Activated CD4-positive, alpha-beta T cell treated with anti-CD3 and anti-CD28 coated beads for 36 hours (primary cell): ENCODE measurements around the gene PDXDC1. TPM values are rescaled to one million over a fixed set of nuclear protein-coding genes. Genes with fewer than 3 reads are reported as not detected.
"Not testable (repeated sequence)": the region's sequence is repeated elsewhere in the genome, so short reads cannot be mapped to it uniquely, and the experiment has no call there.

ENCODE experiments used
- ATAC-seq: fragments of 200-7000 bp; cut with Tn5 transposase; one replicate; pipeline ENCODE4 v1.10.0; 2021; ENCODE audit warnings: mild to moderate bottlenecking, moderate library complexity
- CTCF ChIA-PET: fragments of 350-600 bp; sonication (Branson Sonifier 250); formaldehyde crosslinking; loops from one replicate; lab custom pipeline; 2021; ENCODE audit warnings: antibody characterized with exemption; lab: Charles Lee
- POLR2A ChIA-PET: fragments of 350-600 bp; sonication (Branson Sonifier 250); formaldehyde crosslinking; loops from one replicate; lab custom pipeline; 2021; ENCODE audit warnings: antibody characterized with exemption, inconsistent platforms; lab: Charles Lee
- DNase-seq: peaks from one replicate; pipeline ENCODE4 v3.0.0-alpha.2; 2020
- H3K27ac Mint-ChIP-seq: one replicate; pipeline ENCODE4 v1.8.0; 2021; ENCODE audit warnings: mixed read lengths
- H3K27me3 Mint-ChIP-seq: one replicate; pipeline ENCODE4 v1.8.0; 2021; ENCODE audit warnings: mixed read lengths
- H3K36me3 Mint-ChIP-seq: one replicate; pipeline ENCODE4 v1.8.0; 2021; ENCODE audit warnings: low read depth, mixed read lengths
- H3K4me1 Mint-ChIP-seq: one replicate; pipeline ENCODE4 v1.8.0; 2021; ENCODE audit warnings: mixed read lengths
- H3K4me3 Mint-ChIP-seq: one replicate; pipeline ENCODE4 v1.8.0; 2021; ENCODE audit warnings: mild to moderate bottlenecking, moderate library complexity, mixed read lengths
- H3K9me3 Mint-ChIP-seq: one replicate; pipeline ENCODE4 v1.8.0; 2021; ENCODE audit warnings: low read depth, mixed read lengths
- intact Hi-C, 2 experiments: fragments of 100-400 bp; cut with DNase I in 1 of 2; cut with micrococcal nuclease in 1 of 2; formaldehyde crosslinking; loops; one replicate each; pipeline versions ENCODE4 v1.14.2 to v1.15.1; 2022 to 2024; cut with DNase I, micrococcal nuclease
- total RNA-seq, 2 experiments: library from RNA; stranded (reverse); gene quantifications; one replicate each; pipeline ENCODE4 v1.2.3, GENCODE V29; 2021

Gene PDXDC1
- total RNA-seq, 2 experiments from 2014 or later, result 50.6 to 53.9 TPM

GRCh38 chr16:14975418-14976194 is 780 bp downstream of the PDXDC1 start:
- H3K4me1 Mint-ChIP-seq, result peaks cover 14% of the 10 kb centered on the region
- H3K36me3 Mint-ChIP-seq, POLR2A ChIA-PET, H3K9me3 Mint-ChIP-seq, H3K27me3 Mint-ChIP-seq: not testable (repeated sequence)
- ATAC-seq (peak; percentile 16), DNase-seq (peak; percentile 70)
- CTCF ChIA-PET, result interaction anchor here (0.6 kb wide), 1 partner anchor 1062 kb away, joined by 3 read pairs; no protein-coding TSS in a partner anchor
- H3K27ac Mint-ChIP-seq, result peak overlapping the region; percentile 76
- intact Hi-C loops, result loop anchor here in 1 of 2 experiments (1.0 to 5.0 kb wide), 4 partner anchors 47 to 343 kb away; partner anchors contain the start of genes BFAR and NTAN1
- peak overlapping the region; percentile 84 for H3K4me3 Mint-ChIP-seq

- H3K27me3 Mint-ChIP-seq, POLR2A ChIA-PET, H3K4me3 Mint-ChIP-seq, ATAC-seq, H3K27ac Mint-ChIP-seq, H3K36me3 Mint-ChIP-seq, H3K9me3 Mint-ChIP-seq, CTCF ChIA-PET, DNase-seq: not testable (repeated sequence)
- peaks cover 17% of the 10 kb centered on the region for H3K4me1 Mint-ChIP-seq
- intact Hi-C loops, result loop anchor here in 1 of 2 experiments (5.0 kb wide), 2 partner anchors 45 to 95 kb away; no protein-coding TSS in a partner anchor
These were observed 2.3 kb downstream of the PDXDC1 start for GRCh38 chr16:14976971-14977736.

- intact Hi-C loops, result loop anchor here in 1 of 2 experiments (5.0 kb wide), 2 partner anchors 44 to 94 kb away; no protein-coding TSS in a partner anchor
- H3K27me3 Mint-ChIP-seq, H3K36me3 Mint-ChIP-seq, DNase-seq, POLR2A ChIA-PET, H3K27ac Mint-ChIP-seq, H3K4me3 Mint-ChIP-seq, CTCF ChIA-PET, ATAC-seq, H3K9me3 Mint-ChIP-seq: not testable (repeated sequence)
- H3K4me1 Mint-ChIP-seq, result peaks cover 17% of the 10 kb centered on the region
These were observed 3.5 kb downstream of the PDXDC1 start for GRCh38 chr16:14978281-14978680.

- H3K27ac Mint-ChIP-seq, CTCF ChIA-PET, H3K27me3 Mint-ChIP-seq, H3K36me3 Mint-ChIP-seq, H3K4me3 Mint-ChIP-seq, H3K9me3 Mint-ChIP-seq, ATAC-seq, DNase-seq, POLR2A ChIA-PET: not testable (repeated sequence)
- intact Hi-C loops, result loop anchor here in 1 of 2 experiments (5.0 kb wide), 2 partner anchors 43 to 93 kb away; no protein-coding TSS in a partner anchor
- peaks cover 15% of the 10 kb centered on the region for H3K4me1 Mint-ChIP-seq
These were observed 4.1 kb downstream of the PDXDC1 start for GRCh38 chr16:14978908-14979307.

- ATAC-seq, POLR2A ChIA-PET, H3K4me3 Mint-ChIP-seq, H3K27me3 Mint-ChIP-seq, H3K27ac Mint-ChIP-seq, DNase-seq, CTCF ChIA-PET, H3K9me3 Mint-ChIP-seq, intact Hi-C loops: not testable (repeated sequence)
- H3K36me3 Mint-ChIP-seq, result peaks cover 14% of the 10 kb centered on the region
- peaks cover 11% of the 10 kb centered on the region for H3K4me1 Mint-ChIP-seq
These were observed 6.4 kb downstream of the PDXDC1 start for GRCh38 chr16:14981234-14981633.

- intact Hi-C loops, H3K4me1 Mint-ChIP-seq, DNase-seq, H3K27ac Mint-ChIP-seq, POLR2A ChIA-PET, ATAC-seq, CTCF ChIA-PET, H3K9me3 Mint-ChIP-seq, H3K4me3 Mint-ChIP-seq, H3K27me3 Mint-ChIP-seq: not testable (repeated sequence)
- peaks cover 17% of the 10 kb centered on the region for H3K36me3 Mint-ChIP-seq
These were observed 7.7 kb downstream of the PDXDC1 start for GRCh38 chr16:14982521-14982920.

GRCh38 chr16:14988092-14988491 is 13.3 kb downstream of the PDXDC1 start:
- CTCF ChIA-PET, H3K4me1 Mint-ChIP-seq, POLR2A ChIA-PET, H3K4me3 Mint-ChIP-seq, ATAC-seq, H3K9me3 Mint-ChIP-seq, intact Hi-C loops, DNase-seq, H3K27me3 Mint-ChIP-seq, H3K27ac Mint-ChIP-seq: not testable (repeated sequence)
- H3K36me3 Mint-ChIP-seq, result peaks cover 38% of the 10 kb centered on the region

GRCh38 chr16:14988661-14989191 is 13.9 kb downstream of the PDXDC1 start:
- ATAC-seq, intact Hi-C loops, H3K27ac Mint-ChIP-seq, DNase-seq, H3K4me3 Mint-ChIP-seq, CTCF ChIA-PET, POLR2A ChIA-PET, H3K27me3 Mint-ChIP-seq, H3K4me1 Mint-ChIP-seq, H3K9me3 Mint-ChIP-seq: not testable (repeated sequence)
- H3K36me3 Mint-ChIP-seq, result peaks cover 43% of the 10 kb centered on the region

- peak; percentile 60 for ATAC-seq
- H3K27me3 Mint-ChIP-seq, CTCF ChIA-PET, H3K4me1 Mint-ChIP-seq, H3K9me3 Mint-ChIP-seq, H3K4me3 Mint-ChIP-seq, DNase-seq, H3K27ac Mint-ChIP-seq, POLR2A ChIA-PET, intact Hi-C loops: not testable (repeated sequence)
- peaks cover 41% of the 10 kb centered on the region for H3K36me3 Mint-ChIP-seq
These were observed 14.8 kb downstream of the PDXDC1 start for GRCh38 chr16:14989291-14990281.

- POLR2A ChIA-PET, intact Hi-C loops, CTCF ChIA-PET, H3K4me3 Mint-ChIP-seq, DNase-seq, ATAC-seq, H3K4me1 Mint-ChIP-seq, H3K27ac Mint-ChIP-seq, H3K9me3 Mint-ChIP-seq, H3K27me3 Mint-ChIP-seq: not testable (repeated sequence)
- peaks cover 28% of the 10 kb centered on the region for H3K36me3 Mint-ChIP-seq
These were observed 18.7 kb downstream of the PDXDC1 start for GRCh38 chr16:14993277-14994151.
